Fibroblast of the conjunctiva (primary cell): ENCODE data around the gene REPS2.

Source experiments
- DNase-seq: peaks from one replicate; pipeline ENCODE4 v3.0.0-alpha.2; 2010; ENCODE audit warnings: low read depth

REPS2 gene

GRCh38 chrX:17005712-17006368 is 59.4 kb downstream of the REPS2 start:
- peak; percentile 2 for DNase-seq

GRCh38 chrX:17007134-17007768 is 60.8 kb downstream of the REPS2 start:
- peak; percentile 16 for DNase-seq

GRCh38 chrX:17009856-17010625 is 63.6 kb downstream of the REPS2 start:
- DNase-seq = no peak

- DNase-seq = no peak
Measured at GRCh38 chrX:17012465-17012864, 66.0 kb downstream of the REPS2 start.

- no peak for DNase-seq
Measured at GRCh38 chrX:17014216-17014615, 67.8 kb downstream of the REPS2 start.

GRCh38 chrX:17017134-17017533 is 70.7 kb downstream of the REPS2 start:
- no peak for DNase-seq

GRCh38 chrX:17020356-17020755 is 73.9 kb downstream of the REPS2 start:
- DNase-seq = no peak

- DNase-seq = no peak
Measured at GRCh38 chrX:17020851-17021821, 74.7 kb downstream of the REPS2 start.

- peak; percentile 62 for DNase-seq
Measured at GRCh38 chrX:17021851-17022604, 75.6 kb downstream of the REPS2 start.

- DNase-seq = no peak
Measured at GRCh38 chrX:17023661-17024060, 77.2 kb downstream of the REPS2 start.

- DNase-seq = no peak
Measured at GRCh38 chrX:17024886-17025285, 78.4 kb downstream of the REPS2 start.

GRCh38 chrX:17025621-17026302 is 79.3 kb downstream of the REPS2 start:
- no peak for DNase-seq

GRCh38 chrX:17027931-17028330 is 81.5 kb downstream of the REPS2 start:
- no peak for DNase-seq

GRCh38 chrX:17028356-17028755 is 81.9 kb downstream of the REPS2 start:
- no peak for DNase-seq

GRCh38 chrX:17030092-17030491 is 83.6 kb downstream of the REPS2 start:
- no peak for DNase-seq

- no peak for DNase-seq
Measured at GRCh38 chrX:17030580-17031270, 84.3 kb downstream of the REPS2 start.

- no peak for DNase-seq
Measured at GRCh38 chrX:17031827-17032226, 85.4 kb downstream of the REPS2 start.

- DNase-seq = peak; percentile 73
Measured at GRCh38 chrX:17032351-17032750, 85.9 kb downstream of the REPS2 start.

- DNase-seq = no peak
Measured at GRCh38 chrX:17033225-17033624, 86.8 kb downstream of the REPS2 start.

- no peak for DNase-seq
Measured at GRCh38 chrX:17035111-17035510, 88.7 kb downstream of the REPS2 start.
